ENCODE results near the gene ZCCHC7. TPM values are rescaled to one million over a fixed set of nuclear protein-coding genes. Genes with fewer than 3 reads are reported as not detected.

ZCCHC7 gene
- total and polyA plus RNA-seq, 4 donors = 3.3 to 9.7 (median 7.6) TPM

- H3K27ac ChIP-seq (ENCODE audit: low read depth in 1 of 2, low read length in 2 of 2) = no peak overlapping the region
- H3K9ac ChIP-seq (ENCODE audit: low read depth in 1 of 2, low read length in 2 of 2) = no peak overlapping the region
- 80% methylated on average over 1 of the region's 1 CpG for WGBS
- no peak for DNase-seq (ENCODE audit: low spot score)
- H3K4me3 ChIP-seq (ENCODE audit: low read depth in 1 of 3, low read length in 3 of 3) = no peak overlapping the region
- no peaks in the 10 kb centered on the region for H3K27me3 ChIP-seq (ENCODE audit: control insufficient read depth in 4 of 4, insufficient read depth in 4 of 4, low read length in 3 of 4)
- peaks cover 0 to 3% (median under 1%) of the 10 kb centered on the region in 4 donors for H3K36me3 ChIP-seq (ENCODE audit: control insufficient read depth in 4 of 4, insufficient read depth in 3 of 4, low read depth in 1 of 4, low read length in 3 of 4)
- TF ChIP-seq CTCF (IDR thresholded peaks at IDR 0.05; ENCODE audit: low read depth, low read length, missing input control) = no peak
- TF ChIP-seq FOXA2 (IDR thresholded peaks at IDR 0.05) = no peak
- no peak for TF ChIP-seq RAD21 (IDR thresholded peaks at IDR 0.05)
- no peak for TF ChIP-seq HNF4A (conservative IDR thresholded peaks at IDR 0.05)
- TF ChIP-seq, protein P1, sequence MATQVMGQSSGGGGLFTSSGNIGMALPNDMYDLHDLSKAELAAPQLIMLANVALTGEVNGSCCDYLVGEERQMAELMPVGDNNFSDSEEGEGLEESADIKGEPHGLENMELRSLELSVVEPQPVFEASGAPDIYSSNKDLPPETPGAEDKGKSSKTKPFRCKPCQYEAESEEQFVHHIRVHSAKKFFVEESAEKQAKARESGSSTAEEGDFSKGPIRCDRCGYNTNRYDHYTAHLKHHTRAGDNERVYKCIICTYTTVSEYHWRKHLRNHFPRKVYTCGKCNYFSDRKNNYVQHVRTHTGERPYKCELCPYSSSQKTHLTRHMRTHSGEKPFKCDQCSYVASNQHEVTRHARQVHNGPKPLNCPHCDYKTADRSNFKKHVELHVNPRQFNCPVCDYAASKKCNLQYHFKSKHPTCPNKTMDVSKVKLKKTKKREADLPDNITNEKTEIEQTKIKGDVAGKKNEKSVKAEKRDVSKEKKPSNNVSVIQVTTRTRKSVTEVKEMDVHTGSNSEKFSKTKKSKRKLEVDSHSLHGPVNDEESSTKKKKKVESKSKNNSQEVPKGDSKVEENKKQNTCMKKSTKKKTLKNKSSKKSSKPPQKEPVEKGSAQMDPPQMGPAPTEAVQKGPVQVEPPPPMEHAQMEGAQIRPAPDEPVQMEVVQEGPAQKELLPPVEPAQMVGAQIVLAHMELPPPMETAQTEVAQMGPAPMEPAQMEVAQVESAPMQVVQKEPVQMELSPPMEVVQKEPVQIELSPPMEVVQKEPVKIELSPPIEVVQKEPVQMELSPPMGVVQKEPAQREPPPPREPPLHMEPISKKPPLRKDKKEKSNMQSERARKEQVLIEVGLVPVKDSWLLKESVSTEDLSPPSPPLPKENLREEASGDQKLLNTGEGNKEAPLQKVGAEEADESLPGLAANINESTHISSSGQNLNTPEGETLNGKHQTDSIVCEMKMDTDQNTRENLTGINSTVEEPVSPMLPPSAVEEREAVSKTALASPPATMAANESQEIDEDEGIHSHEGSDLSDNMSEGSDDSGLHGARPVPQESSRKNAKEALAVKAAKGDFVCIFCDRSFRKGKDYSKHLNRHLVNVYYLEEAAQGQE (IDR thresholded peaks at IDR 0.05) = no peak
- no peaks in the 10 kb centered on the region for H3K4me1 ChIP-seq (ENCODE audit: control insufficient read depth in 4 of 4, insufficient read depth in 4 of 4, low read length in 3 of 4)
- no peaks in the 10 kb centered on the region for H3K9me3 ChIP-seq (ENCODE audit: control insufficient read depth in 4 of 4, low read length in 3 of 4)
These were observed 180.2 kb downstream of the ZCCHC7 start for GRCh38 chr9:37300620-37301019.

DNA sequence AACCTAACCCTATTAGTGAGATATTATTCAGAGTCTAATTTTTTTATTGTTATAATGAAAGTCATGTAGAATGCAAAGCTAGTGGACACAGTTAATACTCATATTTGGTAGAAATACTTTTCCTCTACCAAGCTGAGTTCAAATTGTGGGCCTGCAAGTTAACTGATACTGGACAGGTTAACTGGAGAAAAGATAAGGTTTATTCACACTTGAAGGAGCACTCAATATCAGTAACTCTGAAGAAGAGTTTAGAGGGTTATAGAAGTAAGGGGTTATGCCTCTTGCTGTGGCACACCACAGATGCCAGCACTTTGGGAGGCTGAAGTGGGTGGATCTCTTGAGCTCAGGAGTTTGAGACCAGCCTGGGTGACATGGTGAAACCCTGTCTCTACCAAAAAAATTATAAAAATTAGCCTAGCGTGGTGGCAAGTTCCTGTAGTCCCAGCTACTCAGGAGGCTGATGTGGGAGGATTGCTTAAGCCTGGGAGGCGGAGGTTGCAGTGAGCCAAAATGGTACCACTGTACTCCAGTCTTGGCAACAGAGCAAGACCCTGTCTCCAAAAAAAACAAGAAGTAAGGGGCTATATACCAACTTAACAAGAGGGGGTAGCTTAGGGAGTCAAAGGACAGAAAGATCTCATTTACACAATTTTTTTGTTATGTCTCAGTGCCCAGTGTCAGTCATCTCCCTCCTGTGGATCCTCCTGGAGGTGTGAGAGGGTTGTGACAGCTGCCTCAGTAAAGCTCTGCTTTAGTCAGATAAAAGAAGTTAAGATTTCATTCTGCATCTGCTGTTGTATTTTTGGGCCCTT, 180.9 kb downstream of the ZCCHC7 start:
- H3K27ac ChIP-seq (ENCODE audit: low read depth in 1 of 2, low read length in 2 of 2) = no peak overlapping the region
- no peaks in the 10 kb centered on the region for H3K9me3 ChIP-seq (ENCODE audit: control insufficient read depth in 4 of 4, low read length in 3 of 4)
- no peak overlapping the region for H3K9ac ChIP-seq (ENCODE audit: low read depth in 1 of 2, low read length in 2 of 2)
- H3K36me3 ChIP-seq (ENCODE audit: control insufficient read depth in 4 of 4, insufficient read depth in 3 of 4, low read depth in 1 of 4, low read length in 3 of 4) = peaks cover 0 to 3% (median under 1%) of the 10 kb centered on the region in 4 donors
- no peaks in the 10 kb centered on the region for H3K4me1 ChIP-seq (ENCODE audit: control insufficient read depth in 4 of 4, insufficient read depth in 4 of 4, low read length in 3 of 4)
- TF ChIP-seq TAF1 (conservative IDR thresholded peaks at IDR 0.05) (no peak), MAX (IDR thresholded peaks at IDR 0.05) (no peak), RAD21 (IDR thresholded peaks at IDR 0.05) (no peak), YY1 (IDR thresholded peaks at IDR 0.05) (no peak)
- no peaks in the 10 kb centered on the region for H3K27me3 ChIP-seq (ENCODE audit: control insufficient read depth in 4 of 4, insufficient read depth in 4 of 4, low read length in 3 of 4)
- no peak overlapping the region for H3K4me3 ChIP-seq (ENCODE audit: low read depth in 1 of 3, low read length in 3 of 3)
- DNase-seq (ENCODE audit: low spot score) = no peak
- 97% methylated on average over 2 of the region's 2 CpGs for WGBS

GRCh38 chr9:37301854-37302172, 181.4 kb downstream of the ZCCHC7 start:
- DNase-seq (ENCODE audit: low spot score) = no peak
- Histone ChIP-seq H3K27ac (ENCODE audit: low read depth in 1 of 2, low read length in 2 of 2) (no peak overlapping the region), H3K4me1 (ENCODE audit: control insufficient read depth in 4 of 4, insufficient read depth in 4 of 4, low read length in 3 of 4) (no peaks in the 10 kb centered on the region), H3K4me3 (ENCODE audit: low read depth in 1 of 3, low read length in 3 of 3) (no peak overlapping the region), H3K36me3 (ENCODE audit: control insufficient read depth in 4 of 4, insufficient read depth in 3 of 4, low read depth in 1 of 4, low read length in 3 of 4) (peaks cover 0 to 3% (median under 1%) of the 10 kb centered on the region in 4 donors), H3K9ac (ENCODE audit: low read depth in 1 of 2, low read length in 2 of 2) (no peak overlapping the region), H3K9me3 (ENCODE audit: control insufficient read depth in 4 of 4, low read length in 3 of 4) (no peaks in the 10 kb centered on the region), H3K27me3 (ENCODE audit: control insufficient read depth in 4 of 4, insufficient read depth in 4 of 4, low read length in 3 of 4) (no peaks in the 10 kb centered on the region)
- no peak for TF ChIP-seq GABPA (IDR thresholded peaks at IDR 0.05 in 1 of 2, conservative IDR thresholded peaks at IDR 0.05 in 1 of 2)
- no peak for TF ChIP-seq TAF1 (conservative IDR thresholded peaks at IDR 0.05)
- no peak for TF ChIP-seq YY1 (IDR thresholded peaks at IDR 0.05)
- no peak for TF ChIP-seq RXRA (IDR thresholded peaks at IDR 0.05)
- TF ChIP-seq, protein P1 (IDR thresholded peaks at IDR 0.05) = no peak
- no peak for TF ChIP-seq EGR1 (IDR thresholded peaks at IDR 0.05; ENCODE audit: low read depth in 2 of 2)
- no peak for TF ChIP-seq RAD21 (IDR thresholded peaks at IDR 0.05)
- 45% methylated on average over 1 of the region's 1 CpG for WGBS
